ENCODE measurements around the gene NUP210. TPM values are rescaled to one million over a fixed set of nuclear protein-coding genes. Genes with fewer than 3 reads are reported as not detected.

Gene NUP210
- total RNA-seq, 4 donors from 2014 or later, result 3.1 to 15.4 (median 5.0) TPM

DNA sequence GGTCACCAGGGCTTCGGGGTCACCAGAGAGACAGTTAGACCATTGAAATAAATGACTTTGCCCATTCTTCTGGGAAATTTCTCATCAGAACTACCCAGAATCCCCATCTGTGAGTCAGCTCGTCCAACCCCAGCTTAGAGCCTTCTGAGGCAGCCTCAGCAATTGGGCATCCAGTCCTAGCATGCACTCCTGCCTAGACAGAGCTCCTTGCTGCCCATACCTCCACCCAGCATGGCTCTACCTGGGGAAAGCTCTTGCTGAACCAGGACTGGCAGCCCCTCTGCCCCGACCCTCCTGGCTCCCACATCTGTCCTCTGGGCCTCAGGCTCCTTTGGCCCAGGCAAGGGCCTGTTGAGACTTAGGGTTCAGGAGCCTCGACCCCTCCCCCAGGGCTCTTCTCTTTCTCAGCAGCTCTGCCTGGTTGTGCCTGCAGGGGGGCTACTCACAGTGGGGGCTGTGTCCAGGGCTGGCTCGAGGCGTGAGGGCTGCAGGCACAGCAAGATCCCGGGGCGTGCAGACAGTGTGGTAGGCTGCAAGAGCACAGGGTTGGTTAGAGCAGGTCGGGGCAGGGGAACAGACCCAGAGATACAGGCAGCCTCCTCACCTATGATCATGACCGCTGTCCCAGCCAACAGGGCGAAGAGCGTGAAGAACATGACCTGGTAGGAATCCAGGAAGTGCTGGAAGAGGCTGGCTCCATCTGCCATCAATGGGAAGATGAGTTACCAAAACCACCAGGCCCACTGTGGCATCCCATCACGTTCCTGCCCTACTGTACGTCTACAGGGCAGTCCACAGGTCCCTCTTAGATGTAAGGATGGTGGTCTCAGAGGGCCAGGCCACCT is 101.3 kb downstream of the NUP210 start:
- peaks cover 6% of the 10 kb centered on the region for H3K36me3 ChIP-seq
- H3K9me3 ChIP-seq, result no peaks in the 10 kb centered on the region
- TF ChIP-seq CTCF (IDR thresholded peaks at IDR 0.05), result no peak
- no peak for TF ChIP-seq POLR2AphosphoS5 (IDR thresholded peaks at IDR 0.05)
- TF ChIP-seq EP300 (IDR thresholded peaks at IDR 0.05), result no peak
- TF ChIP-seq POLR2A (IDR thresholded peaks at IDR 0.05), result no peak
- no peak overlapping the region for H3K4me3 ChIP-seq
- H3K4me1 ChIP-seq, result no peaks in the 10 kb centered on the region
- no peaks in the 10 kb centered on the region for H3K27me3 ChIP-seq
- H3K27ac ChIP-seq, result no peak overlapping the region
- DNase-seq (ENCODE audit: low spot score in 2 of 2), result no peak
- WGBS, result 91% methylated on average over 11 of the region's 14 CpGs

DNA sequence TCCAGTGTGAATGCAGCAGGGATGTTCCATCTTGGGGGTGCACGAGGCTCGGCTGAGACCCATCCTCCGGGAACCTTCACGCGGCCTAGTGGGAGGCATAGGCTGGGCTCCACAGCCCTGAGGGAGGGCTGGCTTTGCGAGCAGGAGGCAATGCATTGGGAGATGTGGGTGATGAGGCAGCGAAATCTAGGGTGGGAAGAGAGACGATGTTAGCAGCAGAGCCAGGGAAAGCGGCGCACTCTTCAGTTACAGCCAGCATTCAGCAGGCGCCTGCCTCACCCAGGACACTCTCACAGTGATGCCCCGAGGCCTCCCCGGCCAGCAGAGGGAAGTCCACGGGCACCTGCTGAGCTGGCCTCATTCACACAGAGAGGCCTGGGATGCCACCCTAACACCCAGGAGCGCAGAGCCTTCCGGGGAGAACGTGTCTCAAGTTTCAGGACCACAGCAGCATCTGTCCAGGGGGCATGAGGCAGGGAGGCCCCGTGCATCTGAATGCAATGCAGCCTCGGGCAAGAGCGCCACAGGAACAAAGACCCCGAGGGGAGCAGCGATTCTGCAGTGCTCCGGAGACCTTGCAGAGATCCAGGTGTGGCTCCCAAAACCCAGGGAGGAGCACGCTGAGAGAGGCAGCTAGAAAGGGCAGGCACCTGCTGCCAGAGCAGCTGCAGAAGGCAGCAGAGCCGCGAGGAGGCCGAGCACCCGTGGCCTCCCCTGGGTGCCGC is 102.4 kb downstream of the NUP210 start:
- H3K9me3 ChIP-seq, result no peaks in the 10 kb centered on the region
- TF ChIP-seq EP300 (IDR thresholded peaks at IDR 0.05), result no peak
- H3K4me3 ChIP-seq, result no peak overlapping the region
- H3K36me3 ChIP-seq, result peaks cover 6% of the 10 kb centered on the region
- no peaks in the 10 kb centered on the region for H3K4me1 ChIP-seq
- H3K27ac ChIP-seq, result no peak overlapping the region
- DNase-seq (ENCODE audit: low spot score in 2 of 2), result no peak
- 88% methylated on average over 29 of the region's 29 CpGs for WGBS
- H3K27me3 ChIP-seq, result no peaks in the 10 kb centered on the region

DNA sequence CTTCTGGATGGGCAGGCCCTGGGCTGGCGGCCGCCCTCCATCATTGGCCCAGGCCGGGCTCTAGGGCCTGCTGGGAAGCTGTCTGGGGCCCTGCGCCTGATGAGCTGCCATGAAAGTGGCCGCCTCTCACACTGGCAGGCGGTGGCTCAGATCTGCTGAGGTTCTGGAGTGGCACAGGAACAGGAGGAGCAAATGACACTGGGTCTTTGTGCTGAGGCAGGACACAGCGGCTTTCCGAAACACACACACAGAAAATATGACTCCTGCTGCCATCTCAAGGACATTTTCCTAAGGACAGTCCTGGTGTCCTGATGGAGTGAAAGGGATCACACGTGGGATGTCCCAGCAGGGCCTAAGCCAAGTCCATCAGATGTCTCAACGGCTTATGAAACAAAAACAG is 103.5 kb downstream of the NUP210 start:
- 93% methylated on average over 6 of the region's 10 CpGs for WGBS
- H3K4me1 ChIP-seq, result no peaks in the 10 kb centered on the region
- H3K4me3 ChIP-seq, result no peak overlapping the region

DNA sequence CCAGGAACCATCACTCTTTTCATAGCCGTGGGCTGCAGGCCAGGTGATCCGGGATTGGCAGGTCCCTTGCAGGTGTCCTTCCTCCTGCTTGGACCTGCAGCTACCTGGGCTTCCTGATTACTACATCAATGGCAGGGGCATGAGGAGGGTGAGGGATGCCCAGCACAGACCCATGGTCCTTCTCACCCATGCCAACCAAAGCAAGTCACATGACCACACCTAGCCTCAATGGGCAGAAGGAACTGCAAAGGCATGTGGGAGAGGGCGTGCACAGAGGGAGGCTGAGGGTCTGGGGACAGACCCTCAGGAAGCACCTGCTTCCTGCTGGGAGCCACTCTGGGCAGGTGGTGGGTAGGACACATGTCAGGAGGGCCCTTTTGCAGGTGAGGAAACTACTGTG is 105.2 kb downstream of the NUP210 start:
- WGBS, result no CpG with 5 or more reads among the region's 3 CpGs
- Histone ChIP-seq H3K27ac (no peak overlapping the region), H3K4me1 (no peaks in the 10 kb centered on the region), H3K4me3 (no peak overlapping the region), H3K9me3 (no peaks in the 10 kb centered on the region), H3K27me3 (no peaks in the 10 kb centered on the region), H3K36me3 (peaks cover 6% of the 10 kb centered on the region)
- TF ChIP-seq CTCF (IDR thresholded peaks at IDR 0.05) (no peak), POLR2AphosphoS5 (IDR thresholded peaks at IDR 0.05) (no peak), EP300 (IDR thresholded peaks at IDR 0.05) (no peak), POLR2A (IDR thresholded peaks at IDR 0.05) (no peak)
- DNase-seq (ENCODE audit: low spot score in 2 of 2), result no peak

More for the DNA sequence above, 103.5 kb downstream of the NUP210 start:
- TF ChIP-seq POLR2AphosphoS5 (IDR thresholded peaks at IDR 0.05), result no peak
- no peak for TF ChIP-seq CTCF (IDR thresholded peaks at IDR 0.05)
- TF ChIP-seq POLR2A (IDR thresholded peaks at IDR 0.05), result no peak
- no peak for TF ChIP-seq EP300 (IDR thresholded peaks at IDR 0.05)
- peaks cover 6% of the 10 kb centered on the region for H3K36me3 ChIP-seq
- DNase-seq (ENCODE audit: low spot score in 2 of 2), result no peak
- H3K27ac ChIP-seq, result no peak overlapping the region
- H3K27me3 ChIP-seq, result no peaks in the 10 kb centered on the region
- H3K9me3 ChIP-seq, result no peaks in the 10 kb centered on the region

- H3K9me3 ChIP-seq, result no peaks in the 10 kb centered on the region
- TF ChIP-seq POLR2A (IDR thresholded peaks at IDR 0.05) (no peak), CTCF (IDR thresholded peaks at IDR 0.05) (no peak), EP300 (IDR thresholded peaks at IDR 0.05) (no peak), POLR2AphosphoS5 (IDR thresholded peaks at IDR 0.05) (no peak)
- no peaks in the 10 kb centered on the region for H3K4me1 ChIP-seq
- no peaks in the 10 kb centered on the region for H3K27me3 ChIP-seq
- WGBS, result 87% methylated on average over 5 of the region's 10 CpGs
- H3K4me3 ChIP-seq, result no peak overlapping the region
- H3K27ac ChIP-seq, result no peak overlapping the region
- no peaks in the 10 kb centered on the region for H3K36me3 ChIP-seq
- no peak for DNase-seq (ENCODE audit: low spot score in 2 of 2)
These were observed 106.3 kb downstream of the NUP210 start for GRCh38 chr3:13313813-13314212.

Measured in suprapubic skin (tissue), 4 donors.